ENCODE data around the gene TMEM256. TPM values are rescaled to one million over a fixed set of nuclear protein-coding genes. Genes with fewer than 3 reads are reported as not detected.

The TMEM256 gene
- total RNA-seq, 1 experiment from 2014 or later = 40.2 TPM

DNA sequence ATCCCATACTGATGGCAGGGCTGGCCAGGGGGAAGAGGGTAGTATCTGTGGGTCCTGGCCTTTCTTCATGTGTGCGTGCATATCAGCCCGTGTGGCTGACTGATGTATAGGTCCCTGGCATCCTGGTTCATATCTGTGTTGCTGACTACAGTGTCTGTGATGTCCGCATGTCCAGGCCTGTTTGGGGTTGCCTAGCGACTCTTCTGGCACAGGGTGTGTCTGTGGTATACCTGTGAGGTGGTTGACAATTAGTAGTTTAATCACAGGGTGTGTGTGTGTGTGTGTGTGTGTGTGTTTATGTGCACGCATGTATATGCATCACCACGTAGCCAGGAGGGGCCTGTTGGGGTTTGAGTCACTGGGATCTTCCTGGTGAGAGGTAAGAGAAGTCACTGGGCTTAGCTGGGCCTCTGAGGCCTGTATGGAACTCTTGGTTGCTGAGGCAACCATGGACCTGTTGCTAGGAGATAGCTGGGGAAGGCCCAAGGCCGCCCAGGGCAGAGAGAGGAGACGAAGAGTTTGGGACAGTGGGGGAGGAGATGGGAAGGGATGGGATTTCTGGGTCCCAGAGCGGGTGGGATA lies 49.5 kb downstream of the TMEM256 start:
- BruUV-seq (replicated peaks) = no TSS peak
- Mint-ChIP-seq H3K9me3 (ENCODE audit: unreplicated experiment) (no peaks in the 10 kb centered on the region), H3K4me1 (ENCODE audit: low read depth, unreplicated experiment) (peaks cover 11% of the 10 kb centered on the region), H3K27ac (ENCODE audit: unreplicated experiment) (no peak overlapping the region), H3K4me3 (ENCODE audit: unreplicated experiment) (no peak overlapping the region), H3K36me3 (ENCODE audit: insufficient read depth, unreplicated experiment) (no peaks in the 10 kb centered on the region), H3K27me3 (ENCODE audit: insufficient read depth, unreplicated experiment) (no peaks in the 10 kb centered on the region)
- no peaks in the 10 kb centered on the region for H3K9me3 ChIP-seq
- H3K27me3 ChIP-seq (replicated peaks; ENCODE audit: control insufficient read depth, insufficient read depth, low read length) = no peaks in the 10 kb centered on the region
- ChIA-PET POLR2A (no interaction called here), CTCF (interaction anchor here (0.6 kb wide), 1 partner anchor 73 kb away, joined by 8 read pairs; the partner anchor contains the start of gene SLC2A4)
- H3K4me3 ChIP-seq (ENCODE audit: low read depth, low read length) = no peak overlapping the region
- DNase-seq = no peak
- TF ChIP-seq, protein P1, sequence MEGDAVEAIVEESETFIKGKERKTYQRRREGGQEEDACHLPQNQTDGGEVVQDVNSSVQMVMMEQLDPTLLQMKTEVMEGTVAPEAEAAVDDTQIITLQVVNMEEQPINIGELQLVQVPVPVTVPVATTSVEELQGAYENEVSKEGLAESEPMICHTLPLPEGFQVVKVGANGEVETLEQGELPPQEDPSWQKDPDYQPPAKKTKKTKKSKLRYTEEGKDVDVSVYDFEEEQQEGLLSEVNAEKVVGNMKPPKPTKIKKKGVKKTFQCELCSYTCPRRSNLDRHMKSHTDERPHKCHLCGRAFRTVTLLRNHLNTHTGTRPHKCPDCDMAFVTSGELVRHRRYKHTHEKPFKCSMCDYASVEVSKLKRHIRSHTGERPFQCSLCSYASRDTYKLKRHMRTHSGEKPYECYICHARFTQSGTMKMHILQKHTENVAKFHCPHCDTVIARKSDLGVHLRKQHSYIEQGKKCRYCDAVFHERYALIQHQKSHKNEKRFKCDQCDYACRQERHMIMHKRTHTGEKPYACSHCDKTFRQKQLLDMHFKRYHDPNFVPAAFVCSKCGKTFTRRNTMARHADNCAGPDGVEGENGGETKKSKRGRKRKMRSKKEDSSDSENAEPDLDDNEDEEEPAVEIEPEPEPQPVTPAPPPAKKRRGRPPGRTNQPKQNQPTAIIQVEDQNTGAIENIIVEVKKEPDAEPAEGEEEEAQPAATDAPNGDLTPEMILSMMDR (IDR thresholded peaks at IDR 0.05; ENCODE audit: insufficient read depth in 1 of 2, low read depth in 1 of 2, low read length in 1 of 2, severe bottlenecking in 1 of 2, unreplicated experiment in 1 of 2) = no peak
- no peaks in the 10 kb centered on the region for H3K36me3 ChIP-seq (ENCODE audit: control insufficient read depth, insufficient read depth, low read length)
- peaks cover 3% of the 10 kb centered on the region; the same call in 1 of the 2 replicates for H3K4me1 ChIP-seq
- intact Hi-C loops (cut with micrococcal nuclease; ENCODE audit: unreplicated experiment) = loop anchor here (5.0 kb wide), 1 partner anchor 123 kb away; the partner anchor contains the start of gene ZBTB4

Other genes starting within 250 kb of the TMEM256 start
- 8.3 and 9.2 TPM in 2 replicates for gene ASGR1, start 224.7 kb downstream of the TMEM256 start, total RNA-seq (2022)
- 0.98 and 1.8 TPM in 2 replicates for gene DLG4, start 184.3 kb downstream of the TMEM256 start, total RNA-seq (2022)
- 133 and 164 TPM in 2 replicates for gene ACADVL, start 184.2 kb downstream of the TMEM256 start, total RNA-seq (2022)
- gene DVL2, start 169.6 kb downstream of the TMEM256 start, total RNA-seq (2022) = 38.3 and 41.3 TPM in 2 replicates
- gene PHF23, start 164.6 kb downstream of the TMEM256 start, total RNA-seq (2022) = 20.5 and 20.6 TPM in 2 replicates
- gene GABARAP, start 161.6 kb downstream of the TMEM256 start, total RNA-seq (2022) = 129 and 140 TPM in 2 replicates
- 68.6 and 71.1 TPM in 2 replicates for gene CTDNEP1, start 152.4 kb downstream of the TMEM256 start, total RNA-seq (2022)
- gene ELP5, start 151.9 kb downstream of the TMEM256 start, total RNA-seq (2022) = 43.2 and 43.3 TPM in 2 replicates
- 111 and 115 TPM in 2 replicates for gene CLDN7, start 141.6 kb downstream of the TMEM256 start, total RNA-seq (2022)
- gene SLC2A4, start 122.4 kb downstream of the TMEM256 start, total RNA-seq (2022) = 0.35 and 0.88 TPM in 2 replicates
- 21.1 and 27.6 TPM in 2 replicates for gene YBX2, start 109.5 kb downstream of the TMEM256 start, total RNA-seq (2022)
- 345 and 388 TPM in 2 replicates for gene EIF5A, start 96.5 kb downstream of the TMEM256 start, total RNA-seq (2022)
- gene GPS2, start 88.7 kb downstream of the TMEM256 start, total RNA-seq (2022) = 36.0 and 39.2 TPM in 2 replicates
- 29.5 and 31.1 TPM in 2 replicates for gene NEURL4, start 74.8 kb downstream of the TMEM256 start, total RNA-seq (2022)
- 1.6 TPM in 1 of 2 replicates, not detected in the other for gene ACAP1, start 67.6 kb downstream of the TMEM256 start, total RNA-seq (2022)
- gene KCTD11, start 51.9 kb downstream of the TMEM256 start, total RNA-seq (2022) = 5.1 and 5.4 TPM in 2 replicates
- gene TMEM95, start 48.9 kb downstream of the TMEM256 start, total RNA-seq (2022) = not detected in 2 replicates
- 6.1 and 6.4 TPM in 2 replicates for gene TNK1, start 23.0 kb downstream of the TMEM256 start, total RNA-seq (2022)
- gene PLSCR3, start 9.6 kb downstream of the TMEM256 start, total RNA-seq (2022) = 12.7 and 14.5 TPM in 2 replicates
- gene NLGN2, start 3.7 kb upstream of the TMEM256 start, total RNA-seq (2022) = 12.6 and 16.1 TPM in 2 replicates
- 0.52 TPM in 1 of 2 replicates, not detected in the other for gene SPEM1, start 16.2 kb upstream of the TMEM256 start, total RNA-seq (2022)
- gene SPEM2, start 21.5 kb upstream of the TMEM256 start, total RNA-seq (2022) = not detected in 2 replicates
- not detected in 2 replicates for gene SPEM3, start 24.8 kb upstream of the TMEM256 start, total RNA-seq (2022)
- 2.9 and 3.7 TPM in 2 replicates for gene TMEM102, start 31.3 kb upstream of the TMEM256 start, total RNA-seq (2022)
- gene FGF11, start 35.4 kb upstream of the TMEM256 start, total RNA-seq (2022) = 0.91 and 1.3 TPM in 2 replicates
- gene CHRNB1, start 41.0 kb upstream of the TMEM256 start, total RNA-seq (2022) = 1.7 and 2.6 TPM in 2 replicates
- gene ZBTB4, start 75.5 kb upstream of the TMEM256 start, total RNA-seq (2022) = 15.5 and 16.5 TPM in 2 replicates
- not detected in 2 replicates for gene SLC35G6, start 77.3 kb upstream of the TMEM256 start, total RNA-seq (2022)
- gene POLR2A, start 80.3 kb upstream of the TMEM256 start, total RNA-seq (2022) = 69.8 and 72.1 TPM in 2 replicates
- not detected in 2 replicates for gene TNFSF12, start 145.0 kb upstream of the TMEM256 start, total RNA-seq (2022)
- 0.20 TPM in 1 of 2 replicates, not detected in the other for gene TNFSF13, start 154.7 kb upstream of the TMEM256 start, total RNA-seq (2022)
- 29.2 and 30.2 TPM in 2 replicates for gene SENP3, start 157.8 kb upstream of the TMEM256 start, total RNA-seq (2022)
- 1.1 and 1.6 TPM in 2 replicates for gene CD68, start 175.5 kb upstream of the TMEM256 start, total RNA-seq (2022)
- 44.2 and 49.7 TPM in 2 replicates for gene MPDU1, start 179.8 kb upstream of the TMEM256 start, total RNA-seq (2022)
- gene SOX15, start 186.0 kb upstream of the TMEM256 start, total RNA-seq (2022) = 0.53 TPM in 1 of 2 replicates, not detected in the other
- gene FXR2, start 210.8 kb upstream of the TMEM256 start, total RNA-seq (2022) = 20.5 and 25.3 TPM in 2 replicates
- 33.0 TPM in 2 replicates for gene SAT2, start 223.7 kb upstream of the TMEM256 start, total RNA-seq (2022)
- gene SHBG, start 226.0 kb upstream of the TMEM256 start, total RNA-seq (2022) = 0.93 and 1.2 TPM in 2 replicates
- 0.11 and 0.14 TPM in 2 replicates for gene ATP1B2, start 246.8 kb upstream of the TMEM256 start, total RNA-seq (2022)

All from Caco-2 (cell line).